HL-60/S4 (cell line): ENCODE data around the gene APMAP.

Experiments
- in situ Hi-C: fragments of 300-500 bp; cut with MboI; formaldehyde crosslinking; loops from 2 replicates; pipeline ENCODE4 v1.14.3; 2022; ENCODE audit warnings: low sequenced_read_pairs

Gene APMAP

DNA sequence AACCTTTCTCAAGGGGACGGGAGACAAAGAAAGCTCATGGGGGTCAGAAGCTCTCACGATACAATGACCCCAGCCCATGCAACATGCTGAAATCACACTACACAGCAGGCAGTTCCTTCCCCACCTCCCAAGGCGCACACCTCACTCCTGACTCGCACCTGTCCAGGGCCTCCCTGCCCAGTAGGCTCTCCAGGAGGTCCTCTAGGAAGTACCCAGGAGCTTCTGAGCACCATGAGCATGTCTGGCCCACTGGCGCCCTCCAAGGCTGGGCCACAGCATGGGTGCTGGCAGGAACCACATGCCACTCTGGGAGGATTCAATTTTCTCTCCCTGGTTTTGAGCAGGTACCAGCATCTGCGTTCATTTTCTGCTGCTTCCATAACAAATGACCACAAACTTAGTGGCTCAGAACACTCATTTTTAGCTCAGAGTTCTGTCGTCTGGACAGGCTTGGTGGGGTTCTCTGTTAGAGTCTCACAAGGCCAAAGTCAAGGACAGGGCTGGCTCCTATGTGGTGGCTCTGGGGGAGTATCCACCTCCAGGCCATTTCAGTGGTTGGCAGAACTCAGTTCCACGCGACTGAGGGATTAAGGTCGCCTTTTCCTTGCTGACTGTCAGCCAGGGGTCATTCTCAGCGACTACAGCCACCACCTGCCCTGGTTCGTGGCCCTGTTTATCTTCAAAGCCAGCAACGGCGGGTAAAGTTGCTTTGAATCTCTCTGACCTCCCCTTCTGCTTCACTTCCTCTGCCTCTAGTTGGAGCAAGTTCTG, 32.7 kb upstream of the APMAP start:
- in situ Hi-C loops: no loop called here

DNA sequence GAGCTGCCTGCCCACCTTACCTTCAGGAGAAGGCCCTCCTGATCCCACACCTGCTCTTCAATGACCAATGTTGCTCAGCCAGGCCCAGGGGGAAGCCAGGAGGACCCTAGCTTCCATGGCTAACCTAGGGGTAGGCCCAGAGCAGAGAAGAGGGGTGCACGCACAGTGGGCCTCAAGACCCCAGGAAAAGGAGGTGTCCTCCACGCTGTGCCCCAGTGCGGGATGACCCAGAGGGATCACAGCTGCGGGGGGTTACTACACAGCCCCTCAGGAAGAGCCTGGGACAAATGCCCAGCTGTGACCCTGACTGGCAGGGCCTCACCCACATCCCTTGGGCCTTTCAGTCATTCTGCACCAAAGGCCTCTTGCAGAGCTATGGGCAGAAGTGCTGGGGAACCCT, 31.6 kb upstream of the APMAP start:
- in situ Hi-C loops: no loop called here

DNA sequence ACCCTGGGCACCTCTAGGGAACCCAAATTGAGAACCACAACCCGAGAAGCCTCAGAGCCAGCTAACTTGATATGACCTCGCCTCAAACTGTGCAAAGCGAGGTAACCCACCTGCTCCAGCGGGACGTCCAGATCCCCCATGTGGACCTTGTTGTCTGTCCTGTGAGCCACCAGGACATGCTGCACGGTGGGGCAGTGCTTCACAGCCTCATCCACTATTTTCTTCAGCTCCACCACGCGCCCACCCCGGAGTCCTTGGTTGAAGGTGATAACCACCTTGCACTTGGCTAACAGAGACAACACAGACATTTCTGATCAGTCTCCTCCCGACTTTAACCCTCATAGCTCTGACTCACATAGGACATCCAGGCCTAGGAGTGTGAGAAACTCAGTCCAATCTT, 30.8 kb upstream of the APMAP start:
- in situ Hi-C loops: no loop called here

DNA sequence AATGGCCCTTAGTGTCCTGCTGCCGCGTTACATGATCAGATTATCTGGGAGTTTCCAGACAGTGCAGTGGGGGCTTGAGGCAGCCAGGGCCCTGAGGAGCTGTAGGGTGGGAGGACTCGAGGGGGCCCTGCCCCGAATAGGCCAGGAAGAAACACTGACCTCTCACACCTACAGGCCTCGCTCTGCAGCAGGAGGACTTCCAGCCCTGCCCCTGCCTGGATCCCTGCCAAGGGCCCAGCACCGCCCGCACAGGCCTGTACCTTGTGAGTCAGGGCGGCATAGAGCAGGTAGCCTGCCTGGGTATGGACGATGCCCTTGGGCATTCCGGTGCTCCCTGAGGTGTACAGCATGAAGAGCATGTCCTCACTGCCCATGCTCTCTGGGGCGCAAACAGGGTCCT, 30.1 kb upstream of the APMAP start:
- in situ Hi-C loops: no loop called here

DNA sequence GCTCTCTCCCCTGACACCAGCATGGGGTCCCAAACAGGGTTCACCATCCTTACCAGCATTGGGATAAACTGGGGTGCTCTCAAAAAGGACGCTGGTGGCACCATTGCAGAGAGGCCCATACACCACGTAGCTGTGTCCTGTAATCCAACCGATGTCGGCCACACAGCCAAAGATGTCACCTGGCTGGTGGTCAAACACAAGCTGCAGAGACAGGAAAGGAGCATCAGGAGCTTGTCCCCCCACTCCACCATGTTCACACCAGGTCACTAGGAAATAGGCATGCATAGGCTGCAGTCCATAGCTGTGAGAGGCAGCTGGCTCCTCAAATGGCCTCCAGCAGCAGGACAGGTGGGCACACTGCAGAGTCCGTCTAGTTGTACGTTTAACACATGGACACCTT, 28.8 kb upstream of the APMAP start:
- in situ Hi-C loops: no loop called here

DNA sequence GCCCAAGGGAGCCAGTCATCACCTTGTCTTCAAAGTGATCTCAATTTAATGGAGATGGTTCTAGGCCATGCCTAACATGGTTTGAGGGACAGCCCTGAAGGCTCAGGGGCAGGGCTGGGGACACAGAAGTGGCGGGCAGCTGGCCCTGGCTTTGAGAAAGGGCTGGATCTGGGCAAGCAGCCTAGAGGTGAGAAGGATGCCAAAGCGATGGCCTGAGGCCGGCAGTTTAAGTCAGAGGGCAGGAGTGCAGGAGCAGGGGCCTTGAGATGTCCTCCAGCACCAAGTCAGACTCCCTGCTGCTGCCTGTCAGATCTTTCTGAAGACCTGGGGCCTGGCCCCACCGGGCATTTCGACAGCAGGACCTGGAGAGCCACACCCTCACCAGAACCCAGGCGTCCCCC, 28.4 kb upstream of the APMAP start:
- in situ Hi-C loops: no loop called here

DNA sequence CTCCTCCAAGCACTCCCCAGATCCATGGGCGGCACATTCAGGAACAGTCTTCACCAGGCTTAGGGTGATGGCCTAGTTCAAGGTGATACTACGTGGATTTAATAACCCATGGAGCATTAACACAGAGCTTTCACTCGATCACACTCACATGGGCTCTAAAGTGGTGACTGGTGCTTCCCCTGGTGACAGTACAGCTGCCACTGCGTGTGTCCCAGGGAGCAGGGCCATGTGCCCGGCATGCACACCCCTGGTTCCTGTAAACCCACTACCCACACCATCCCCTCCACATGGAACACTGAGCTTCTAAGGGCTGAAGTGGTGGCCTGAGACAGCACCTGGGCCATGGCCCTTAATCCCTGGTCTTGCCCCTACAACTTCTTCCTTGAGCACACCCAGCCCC, 27.8 kb upstream of the APMAP start:
- in situ Hi-C loops: no loop called here

DNA sequence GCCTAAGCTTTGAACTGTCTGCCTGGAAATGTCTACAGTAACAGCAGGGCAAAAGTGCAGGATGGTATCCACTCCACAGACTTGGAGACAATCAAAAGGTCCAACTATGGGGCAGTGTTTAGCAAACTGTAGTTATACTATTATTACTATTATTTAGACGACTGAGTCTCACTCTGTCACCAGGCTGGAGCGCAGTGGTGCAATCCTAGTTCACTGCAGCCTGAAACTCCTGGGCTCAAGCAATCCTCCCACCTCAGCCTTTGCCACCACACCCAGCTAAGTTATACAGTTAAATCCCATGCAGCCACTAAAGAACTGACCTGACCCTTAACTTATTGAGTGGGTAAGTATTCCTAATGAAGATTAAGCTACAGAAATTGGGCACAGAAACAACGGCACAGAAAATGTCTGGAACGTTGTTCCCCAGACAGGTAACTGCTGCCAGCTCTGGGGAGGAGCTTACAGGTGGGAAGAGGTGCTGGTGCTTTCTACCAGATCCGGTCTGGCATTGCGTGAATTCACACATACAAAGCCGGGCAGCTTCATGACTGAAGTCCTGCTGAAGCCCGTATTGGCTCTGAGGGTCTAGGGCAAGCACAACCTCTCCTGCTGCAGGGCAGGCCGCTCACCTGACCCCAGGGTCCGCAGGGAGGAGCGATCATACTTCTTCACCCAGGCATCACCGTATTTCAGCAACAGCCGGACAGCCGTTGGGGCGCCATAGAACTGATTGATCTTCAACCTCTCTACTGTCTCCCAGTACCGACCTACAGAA, 27.0 kb upstream of the APMAP start:
- in situ Hi-C loops: no loop called here

DNA sequence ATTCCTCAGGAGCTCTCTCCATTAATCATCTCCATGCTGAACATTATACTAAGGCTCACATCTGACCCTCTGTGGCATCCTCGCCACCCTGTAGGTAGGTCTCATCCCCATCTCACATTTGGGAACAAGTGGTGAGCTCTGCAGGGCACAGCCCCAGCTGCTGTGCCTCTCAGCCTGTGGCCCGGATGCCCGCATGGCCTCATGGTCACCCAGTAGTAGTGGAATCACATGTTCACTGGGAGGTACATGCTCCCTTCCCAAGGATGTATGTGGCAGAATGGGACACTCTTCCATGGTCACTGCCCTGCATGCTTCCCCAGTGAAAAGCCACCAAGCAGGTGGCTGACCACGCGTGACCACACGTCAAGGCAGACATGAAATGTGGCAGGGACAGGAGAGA, 26.3 kb upstream of the APMAP start:
- in situ Hi-C loops: no loop called here

DNA sequence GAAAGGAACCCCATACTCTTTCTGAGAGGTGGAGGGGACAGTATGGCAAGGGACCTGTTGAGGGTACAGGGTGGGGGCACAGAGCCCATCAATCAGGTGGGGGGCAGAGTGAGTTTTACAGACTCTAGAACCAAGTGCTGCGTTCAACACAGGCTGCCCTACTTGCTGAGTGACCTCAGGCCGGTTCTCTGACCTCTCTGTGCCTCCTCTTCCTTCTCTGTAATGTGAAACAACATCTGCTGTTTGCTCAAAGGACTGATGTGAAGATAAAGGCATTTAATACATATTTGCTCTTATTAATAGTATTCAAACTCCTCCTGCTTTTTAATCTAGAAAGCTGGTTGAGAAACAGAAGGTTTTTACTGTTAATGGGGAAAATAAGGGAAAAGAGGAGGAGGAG, 25.9 kb upstream of the APMAP start:
- in situ Hi-C loops: no loop called here

DNA sequence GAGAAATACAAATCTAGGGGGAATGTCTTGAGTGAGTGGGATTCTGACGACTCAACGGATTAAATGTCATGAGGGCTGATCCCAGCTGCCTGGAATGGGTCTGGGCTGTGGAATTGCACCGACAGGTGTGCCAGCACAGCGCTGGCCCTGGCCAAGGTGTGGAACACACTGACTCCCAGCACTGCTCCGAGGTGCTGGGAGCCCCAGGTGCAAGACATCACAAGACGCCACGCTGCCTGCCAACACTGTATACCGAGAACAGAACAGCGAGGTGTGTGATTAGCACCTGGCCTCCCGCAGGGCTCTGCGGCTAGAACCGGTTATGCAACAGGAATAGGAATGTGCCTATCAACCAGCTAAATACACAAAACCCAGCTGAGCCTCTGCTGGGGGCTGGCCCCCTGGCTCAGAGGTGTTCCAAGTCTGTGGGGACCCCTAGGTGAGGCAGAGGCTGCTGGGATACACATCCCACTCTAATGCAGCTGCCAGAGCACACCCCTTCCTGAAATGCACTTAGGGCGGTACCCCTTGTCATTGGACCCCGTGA, 24.8 kb upstream of the APMAP start:
- in situ Hi-C loops: no loop called here

DNA sequence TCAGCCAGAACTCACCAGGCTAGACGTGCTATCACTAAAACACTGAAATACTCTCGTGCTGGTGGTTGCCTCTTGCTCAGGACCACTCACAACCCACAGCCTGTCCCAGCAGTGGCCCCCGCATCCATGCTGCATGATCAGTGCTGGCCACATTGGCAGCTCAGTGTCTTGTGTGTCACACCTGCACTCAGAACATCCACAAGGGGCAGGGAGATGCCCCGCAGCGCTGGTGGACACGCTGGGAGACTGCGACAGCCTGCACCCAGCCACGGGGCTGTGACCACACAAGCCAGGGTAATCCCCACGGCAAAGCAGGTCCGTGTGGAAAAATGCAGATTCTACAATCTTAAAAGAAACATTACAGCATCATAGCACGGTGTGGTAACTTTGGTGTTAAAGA, 23.9 kb upstream of the APMAP start:
- in situ Hi-C loops: no loop called here

DNA sequence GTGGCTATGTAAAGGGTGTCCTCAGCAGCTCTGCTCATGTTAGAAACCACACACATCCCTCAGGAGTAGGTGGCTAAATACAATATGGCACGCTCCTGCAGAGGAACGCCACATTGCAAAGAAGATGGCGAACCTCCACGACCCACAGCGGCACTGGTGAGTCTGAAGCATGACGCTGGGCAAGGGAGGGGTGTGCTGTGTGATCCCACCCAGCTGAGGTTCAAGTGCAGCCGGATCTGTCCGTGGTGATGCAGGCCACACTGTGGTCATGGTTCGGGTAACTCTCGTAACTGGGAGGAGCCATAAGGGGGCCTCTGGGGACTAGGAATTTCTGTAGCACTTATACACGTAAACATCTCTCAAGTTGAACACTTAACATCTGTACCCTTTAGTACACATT, 23.4 kb upstream of the APMAP start:
- in situ Hi-C loops: no loop called here

DNA sequence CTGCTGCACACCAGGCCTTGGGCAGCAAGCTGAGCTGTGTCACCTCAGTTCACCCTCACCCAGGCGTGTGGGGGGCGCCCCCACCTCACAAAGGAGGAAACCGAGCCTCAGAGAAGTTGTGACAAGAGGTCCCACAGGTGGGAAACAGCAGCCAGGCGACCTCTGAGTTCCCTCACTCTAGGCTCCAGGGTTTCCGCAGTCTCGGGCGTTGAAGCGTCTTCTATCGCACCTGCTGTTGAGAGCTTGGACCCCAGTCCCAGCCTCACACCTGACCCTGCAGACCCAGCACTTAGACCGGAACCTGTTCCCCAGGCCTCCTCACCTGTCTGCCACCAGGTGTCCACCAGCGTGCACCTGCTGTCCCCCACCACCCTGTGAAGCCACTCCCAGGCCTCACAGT, 22.3 kb upstream of the APMAP start:
- in situ Hi-C loops: no loop called here

DNA sequence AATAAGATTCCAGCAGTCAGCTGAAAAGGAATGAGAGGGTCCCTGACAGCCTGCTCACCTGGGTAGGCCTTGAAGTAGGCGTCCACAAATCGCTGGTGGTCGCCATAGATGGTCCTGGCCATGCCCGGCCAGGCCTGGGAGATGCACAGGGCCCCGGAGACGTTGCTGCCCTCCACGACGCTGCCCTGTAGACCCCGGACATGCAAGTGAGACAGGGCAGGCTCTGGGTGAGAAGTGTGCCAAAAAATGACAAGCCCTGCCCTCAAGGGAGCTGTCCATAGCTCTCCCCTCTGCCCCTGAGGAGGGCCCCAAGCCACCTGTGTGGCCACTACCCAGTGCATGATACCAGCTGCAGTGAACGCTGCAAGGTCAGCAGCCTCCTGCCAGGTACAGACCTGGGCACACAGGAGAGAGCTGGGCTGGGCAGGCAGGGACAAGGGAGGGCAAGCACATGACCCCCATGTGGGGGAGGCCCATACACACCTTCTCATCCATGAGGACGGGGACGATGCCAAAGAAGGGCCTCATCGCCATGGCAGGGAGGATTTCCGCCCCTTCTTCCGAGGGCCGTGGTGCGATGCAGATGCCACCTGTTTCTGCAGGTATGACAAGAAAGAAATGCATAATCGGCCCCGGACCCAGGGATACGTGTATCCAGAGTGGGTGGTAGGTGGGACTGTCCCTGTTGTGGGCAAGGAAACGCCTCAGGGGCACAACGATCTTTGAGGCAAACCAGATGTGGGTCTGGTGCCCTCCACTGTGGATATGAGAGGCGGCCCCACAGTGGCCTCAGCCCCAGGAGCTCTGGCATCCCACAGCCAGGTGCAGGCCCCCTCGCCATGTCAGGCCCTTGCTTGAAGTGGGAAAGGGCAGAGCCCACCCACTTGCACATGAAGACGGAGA, 21.2 kb upstream of the APMAP start:
- in situ Hi-C loops: no loop called here

DNA sequence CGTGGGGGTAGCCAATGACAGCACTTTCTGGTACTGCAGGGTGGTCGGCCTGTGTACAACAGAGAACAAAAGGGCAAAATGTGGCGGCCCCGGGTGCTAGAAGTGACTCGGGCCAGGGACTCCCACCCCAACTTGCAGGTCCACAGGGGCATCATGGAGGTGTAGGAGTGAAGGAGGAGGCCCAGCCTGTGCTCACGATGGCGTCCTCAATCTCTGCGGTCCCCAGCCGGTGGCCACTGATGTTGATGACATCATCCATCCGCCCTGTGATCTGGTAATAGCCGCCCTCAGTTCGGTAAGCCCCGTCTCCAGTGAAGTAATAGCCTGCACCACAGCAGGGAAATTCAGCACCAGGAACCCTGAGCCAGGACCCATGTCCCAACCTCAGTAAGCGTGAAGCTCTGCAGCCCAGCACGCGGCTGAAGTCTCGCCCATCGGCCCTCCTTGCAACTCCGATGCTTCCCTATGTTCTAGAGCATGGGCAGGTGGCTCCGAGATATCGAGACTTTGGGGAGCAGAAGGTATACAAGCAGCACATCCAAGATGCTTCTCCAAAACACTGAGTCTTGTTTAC, 20.2 kb upstream of the APMAP start:
- in situ Hi-C loops: no loop called here

DNA sequence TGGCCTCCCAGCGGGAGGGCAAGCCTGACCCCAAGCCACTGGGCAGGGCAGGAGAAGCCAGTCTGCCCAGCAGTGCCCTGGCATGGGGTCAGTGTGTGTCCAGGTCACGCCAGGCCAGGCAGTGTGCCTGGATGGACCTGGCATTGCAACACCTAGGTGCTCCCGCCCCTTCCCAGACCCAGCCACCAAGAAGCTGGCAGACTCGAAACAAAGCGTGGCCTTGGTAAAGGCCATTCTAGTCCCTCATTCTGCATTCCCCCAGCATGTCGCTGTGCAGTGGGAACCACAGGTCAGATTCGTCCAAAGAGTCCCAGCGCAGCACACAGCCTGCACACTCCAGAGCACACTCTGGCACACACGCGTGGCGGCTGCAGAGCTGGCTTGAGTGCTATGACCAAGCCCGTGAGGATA, 19.3 kb upstream of the APMAP start:
- in situ Hi-C loops: no loop called here

DNA sequence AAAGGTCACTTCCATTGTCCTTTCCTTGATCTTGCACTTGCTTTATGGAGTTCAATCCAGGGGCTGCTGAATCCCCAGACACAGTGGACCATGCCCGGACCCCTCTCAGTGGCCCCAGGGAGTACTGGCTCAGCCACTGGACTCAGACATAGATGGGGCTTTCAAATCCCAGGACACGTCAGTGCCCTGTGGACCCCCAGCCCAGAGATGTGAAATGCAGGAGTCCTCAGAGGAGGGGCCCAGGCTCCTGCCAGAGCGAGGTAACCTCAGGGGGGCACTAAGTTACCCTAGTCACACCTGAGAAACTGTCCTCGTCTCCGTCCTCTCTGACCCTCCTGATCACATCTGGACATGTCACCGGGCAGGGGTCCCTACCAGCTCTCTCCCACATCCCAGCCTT, 18.7 kb upstream of the APMAP start:
- in situ Hi-C loops: no loop called here

DNA sequence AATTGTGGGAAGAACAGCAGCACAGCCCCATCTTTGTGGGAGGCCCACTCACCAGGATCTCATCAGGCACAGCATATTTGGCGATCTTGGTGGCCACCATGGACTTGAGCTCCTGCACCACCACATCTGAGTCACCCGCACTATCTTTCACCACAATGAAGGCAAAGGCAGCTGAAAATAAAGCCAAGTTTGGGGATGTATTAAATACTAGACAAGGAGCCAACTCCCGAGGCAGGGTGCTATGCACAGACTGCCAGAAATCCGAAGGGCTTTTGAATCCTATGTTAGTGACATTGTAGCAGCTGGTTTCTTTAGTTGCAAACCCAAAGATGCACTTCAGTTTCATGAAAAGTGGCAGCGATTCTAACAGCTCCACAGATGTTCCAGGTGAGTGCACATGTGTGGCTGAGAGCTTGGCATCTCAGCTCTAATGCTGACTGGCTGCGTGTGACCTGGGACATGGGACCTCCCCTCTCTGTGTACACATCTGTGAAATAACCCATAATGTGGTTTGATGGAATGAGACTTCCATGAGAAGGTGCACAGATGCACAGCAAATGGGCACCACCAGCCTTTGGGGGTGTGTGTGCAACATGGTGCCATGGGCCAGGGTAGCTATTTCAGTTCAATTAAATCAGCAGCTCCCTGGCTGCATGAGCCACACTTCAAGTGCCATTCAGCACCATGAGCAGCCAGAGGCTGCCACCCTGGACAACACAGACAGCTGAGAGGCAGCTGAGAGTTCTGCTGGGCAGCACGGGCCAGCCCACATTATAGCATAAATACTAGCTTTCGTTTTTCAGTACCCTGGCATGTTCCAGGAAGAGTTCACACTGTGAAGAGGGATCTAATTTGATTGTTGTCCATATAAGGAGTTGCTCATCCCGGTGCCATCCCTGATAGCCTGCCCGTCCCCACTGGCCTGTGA, 16.9 kb upstream of the APMAP start:
- in situ Hi-C loops: loop anchor here (5.0 to 10.0 kb wide), 2 partner anchors 53 to 135 kb away; no protein-coding TSS in a partner anchor
